Activated B cell treated with CpG ODN at 0.5 μM for 24 hours (primary cell): ENCODE measurements around the gene ADO. TPM values are rescaled to one million over a fixed set of nuclear protein-coding genes. Genes with fewer than 3 reads are reported as not detected.

Experiments
- ATAC-seq: fragments of 200-7000 bp; cut with Tn5 transposase; one replicate; pipeline ENCODE4 v1.10.0; 2021; ENCODE audit warnings: low read depth, mild to moderate bottlenecking, moderate library complexity
- CTCF ChIA-PET: fragments of 350-600 bp; sonication (Branson Sonifier 250); formaldehyde crosslinking; loops from one replicate; lab custom pipeline; 2021; ENCODE audit warnings: antibody characterized with exemption; lab: Charles Lee
- POLR2A ChIA-PET: fragments of 350-600 bp; sonication (Branson Sonifier 250); formaldehyde crosslinking; loops from one replicate; lab custom pipeline; 2021; ENCODE audit warnings: antibody characterized with exemption; lab: Charles Lee
- DNase-seq: peaks from one replicate; pipeline ENCODE4 v3.0.0; 2022
- H3K27ac Mint-ChIP-seq: one replicate; pipeline ENCODE4 v1.8.0; 2020; ENCODE audit warnings: mixed read lengths
- H3K27me3 Mint-ChIP-seq: one replicate; pipeline ENCODE4 v1.8.0; 2021; ENCODE audit warnings: mixed read lengths
- H3K36me3 Mint-ChIP-seq: one replicate; pipeline ENCODE4 v1.8.0; 2021; ENCODE audit warnings: low read depth, mixed read lengths
- H3K4me1 Mint-ChIP-seq: one replicate; pipeline ENCODE4 v1.8.0; 2021; ENCODE audit warnings: mixed read lengths
- H3K4me3 Mint-ChIP-seq: one replicate; pipeline ENCODE4 v1.8.0; 2020; ENCODE audit warnings: mild to moderate bottlenecking, mixed read lengths
- H3K9me3 Mint-ChIP-seq: one replicate; pipeline ENCODE4 v1.8.0; 2020; ENCODE audit warnings: mixed read lengths
- intact Hi-C: fragments of 100-400 bp; cut with micrococcal nuclease; formaldehyde crosslinking; loops from one replicate; pipeline ENCODE4 v1.15.1; 2024
- total RNA-seq: library from RNA; stranded (reverse); gene quantifications from 2 replicates; pipeline ENCODE4 v1.2.3, GENCODE V29; 2022
- TF ChIP-seq, protein P1 (sequence below): fragments of 200-600 bp; IDR thresholded peaks from one replicate; pipeline ENCODE4 v1.8.0; 2022; ENCODE audit warnings: antibody characterized with exemption, mild to moderate bottlenecking

Gene ADO
- total RNA-seq, 1 donor from 2014 or later, result 21.7 TPM

DNA sequence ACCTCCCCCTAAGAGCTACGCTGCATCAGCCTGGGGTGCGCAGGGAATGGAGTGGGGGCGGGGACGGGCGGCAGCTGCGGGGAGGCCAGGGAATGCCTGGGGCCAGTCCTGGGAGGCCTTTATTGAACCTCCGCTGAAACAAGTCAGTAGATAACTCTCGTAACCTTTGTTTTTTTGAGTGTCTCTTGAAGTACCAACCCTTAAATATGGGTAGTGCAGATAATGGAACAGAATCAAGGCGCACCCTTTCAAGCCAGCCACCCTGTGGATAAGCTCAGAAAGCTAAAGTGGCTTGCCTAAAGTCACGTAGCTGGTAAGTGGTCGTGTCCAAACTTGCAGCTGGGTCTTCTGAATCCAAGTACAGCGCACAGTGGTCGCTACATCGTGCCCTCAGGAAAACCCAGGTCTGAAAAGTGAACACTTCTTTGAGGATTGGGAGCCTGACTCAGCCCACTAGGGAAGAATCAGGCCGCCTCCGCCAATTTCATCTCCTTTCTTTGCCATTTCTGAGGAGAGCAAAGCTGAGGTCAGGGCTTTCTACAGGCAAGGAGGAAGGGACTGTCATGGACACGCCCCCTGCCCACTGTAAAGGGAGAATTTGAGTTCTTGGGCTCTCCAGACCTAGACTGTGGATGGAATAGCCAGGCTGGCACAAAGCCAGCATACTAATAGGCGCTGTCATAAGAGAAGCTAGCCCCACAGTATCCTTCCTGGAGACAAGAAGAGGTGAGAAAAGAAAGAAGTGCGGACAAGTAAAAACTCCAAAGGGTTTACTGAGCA lies 14.8 kb downstream of the ADO start:
- Mint-ChIP-seq H3K4me1 (peaks cover 35% of the 10 kb centered on the region), H3K27me3 (peaks cover 8% of the 10 kb centered on the region), H3K9me3 (no peaks in the 10 kb centered on the region), H3K36me3 (peaks cover 9% of the 10 kb centered on the region), H3K4me3 (peak overlapping the region; percentile 35), H3K27ac (no peak overlapping the region)
- DNase-seq (no peak), ATAC-seq (no peak)
- POLR2A ChIA-PET, result interaction anchor here (1.7 to 6.4 kb wide), 2 partner anchors 14 to 86 kb away, joined by 13 to 68 read pairs; partner anchors contain the start of gene ADO
- intact Hi-C loops, result loop anchor here (2.0 to 10.0 kb wide), 7 partner anchors 362 to 1682 kb away; partner anchors contain the start of genes REEP3 and RTKN2
- CTCF ChIA-PET, result interaction anchor here (1.1 to 10.6 kb wide), 15 partner anchors 12 to 902 kb away, joined by 3 to 171 read pairs (median 8); partner anchors contain the start of gene ADO
- TF ChIP-seq, protein P1, sequence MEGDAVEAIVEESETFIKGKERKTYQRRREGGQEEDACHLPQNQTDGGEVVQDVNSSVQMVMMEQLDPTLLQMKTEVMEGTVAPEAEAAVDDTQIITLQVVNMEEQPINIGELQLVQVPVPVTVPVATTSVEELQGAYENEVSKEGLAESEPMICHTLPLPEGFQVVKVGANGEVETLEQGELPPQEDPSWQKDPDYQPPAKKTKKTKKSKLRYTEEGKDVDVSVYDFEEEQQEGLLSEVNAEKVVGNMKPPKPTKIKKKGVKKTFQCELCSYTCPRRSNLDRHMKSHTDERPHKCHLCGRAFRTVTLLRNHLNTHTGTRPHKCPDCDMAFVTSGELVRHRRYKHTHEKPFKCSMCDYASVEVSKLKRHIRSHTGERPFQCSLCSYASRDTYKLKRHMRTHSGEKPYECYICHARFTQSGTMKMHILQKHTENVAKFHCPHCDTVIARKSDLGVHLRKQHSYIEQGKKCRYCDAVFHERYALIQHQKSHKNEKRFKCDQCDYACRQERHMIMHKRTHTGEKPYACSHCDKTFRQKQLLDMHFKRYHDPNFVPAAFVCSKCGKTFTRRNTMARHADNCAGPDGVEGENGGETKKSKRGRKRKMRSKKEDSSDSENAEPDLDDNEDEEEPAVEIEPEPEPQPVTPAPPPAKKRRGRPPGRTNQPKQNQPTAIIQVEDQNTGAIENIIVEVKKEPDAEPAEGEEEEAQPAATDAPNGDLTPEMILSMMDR, result no peak

GRCh38 chr10:62820586-62820985 lies 16.1 kb downstream of the ADO start:
- no peak for ATAC-seq
- peaks cover 24% of the 10 kb centered on the region for H3K4me1 Mint-ChIP-seq
- peaks cover 8% of the 10 kb centered on the region for H3K27me3 Mint-ChIP-seq
- TF ChIP-seq, protein P1, result no peak
- H3K27ac Mint-ChIP-seq, result no peak overlapping the region
- CTCF ChIA-PET, result interaction anchor here (10.6 kb wide), 1 partner anchor 209 kb away, joined by 171 read pairs; no protein-coding TSS in a partner anchor
- POLR2A ChIA-PET, result no interaction called here
- H3K36me3 Mint-ChIP-seq, result peaks cover 9% of the 10 kb centered on the region
- no peak for DNase-seq
- no peak overlapping the region for H3K4me3 Mint-ChIP-seq
- H3K9me3 Mint-ChIP-seq, result no peaks in the 10 kb centered on the region
- intact Hi-C loops, result no loop called here

DNA sequence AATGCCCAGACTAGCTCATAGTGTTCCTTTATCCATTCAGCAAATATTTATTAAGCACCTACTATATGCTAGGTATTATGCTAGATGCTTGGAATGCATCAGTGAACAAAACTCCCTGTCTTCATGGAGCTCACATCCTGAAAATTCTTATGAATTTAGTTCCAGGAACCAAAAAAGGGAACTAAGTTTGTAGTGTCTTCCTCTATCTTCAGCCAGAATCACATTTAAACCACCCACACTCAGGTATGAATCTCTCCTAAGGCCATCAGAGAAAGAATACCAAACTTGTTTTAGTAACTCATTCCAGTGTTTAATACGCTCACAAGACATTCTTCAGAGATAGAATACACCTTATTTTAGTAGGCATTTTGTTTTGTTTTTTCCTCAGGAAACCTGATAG lies 21.8 kb downstream of the ADO start:
- TF ChIP-seq, protein P1, result no peak
- no peak for ATAC-seq
- intact Hi-C loops, result no loop called here
- POLR2A ChIA-PET, result no interaction called here
- DNase-seq, result no peak
- H3K9me3 Mint-ChIP-seq, result no peaks in the 10 kb centered on the region
- CTCF ChIA-PET, result interaction anchor here (0.9 kb wide), 1 partner anchor 257 kb away, joined by 3 read pairs; no protein-coding TSS in a partner anchor
- H3K36me3 Mint-ChIP-seq, result no peaks in the 10 kb centered on the region
- no peaks in the 10 kb centered on the region for H3K27me3 Mint-ChIP-seq
- H3K4me1 Mint-ChIP-seq, result peaks cover 7% of the 10 kb centered on the region
- H3K27ac Mint-ChIP-seq, result peak overlapping the region; percentile 4
- no peak overlapping the region for H3K4me3 Mint-ChIP-seq

DNA sequence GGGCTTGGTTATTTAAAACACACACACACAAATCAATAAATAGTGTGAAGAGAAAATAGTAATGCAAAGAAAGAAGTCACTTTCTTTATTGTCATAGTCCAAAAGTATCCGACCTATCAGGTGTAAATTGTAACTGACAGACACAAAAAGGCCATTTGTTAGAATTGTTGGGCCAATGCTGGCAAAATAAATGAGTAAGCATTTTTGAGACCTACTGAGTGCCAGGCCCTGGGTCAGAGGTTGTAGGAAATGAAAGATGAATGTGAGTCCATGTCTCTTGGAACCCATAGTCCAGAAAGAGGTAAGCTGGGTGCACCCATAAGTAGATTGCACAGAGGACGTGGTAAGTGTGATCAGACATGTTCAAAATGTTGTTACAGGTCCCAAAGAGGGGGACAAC lies 25.1 kb downstream of the ADO start:
- Mint-ChIP-seq H3K27me3 (peaks cover 3% of the 10 kb centered on the region), H3K4me1 (peaks cover 7% of the 10 kb centered on the region), H3K36me3 (no peaks in the 10 kb centered on the region), H3K4me3 (no peak overlapping the region), H3K27ac (no peak overlapping the region), H3K9me3 (no peaks in the 10 kb centered on the region)
- CTCF ChIA-PET, result no interaction called here
- no peak for DNase-seq
- POLR2A ChIA-PET, result no interaction called here
- ATAC-seq, result no peak
- intact Hi-C loops, result no loop called here
- TF ChIP-seq, protein P1, result no peak

- ChIA-PET CTCF (interaction anchor here (0.9 to 1.6 kb wide), 3 partner anchors 12 to 234 kb away, joined by 3 to 5 read pairs (median 3); no protein-coding TSS in a partner anchor), POLR2A (no interaction called here)
- H3K27me3 Mint-ChIP-seq, result peaks cover 3% of the 10 kb centered on the region
- H3K4me3 Mint-ChIP-seq, result no peak overlapping the region
- no peak for DNase-seq
- H3K9me3 Mint-ChIP-seq, result no peaks in the 10 kb centered on the region
- intact Hi-C loops, result no loop called here
- no peak overlapping the region for H3K27ac Mint-ChIP-seq
- TF ChIP-seq, protein P1, result no peak
- no peak for ATAC-seq
- H3K36me3 Mint-ChIP-seq, result no peaks in the 10 kb centered on the region
- H3K4me1 Mint-ChIP-seq, result peaks cover 7% of the 10 kb centered on the region
Measured at GRCh38 chr10:62830679-62831078, 26.2 kb downstream of the ADO start.
